Smooth muscle cell (in vitro differentiated cells): Measurements from ENCODE around the gene MINK1. TPM values are rescaled to one million over a fixed set of nuclear protein-coding genes. Genes with fewer than 3 reads are reported as not detected.

Experiments used
- DNase-seq: peaks from one replicate; lab custom pipeline; 2025; ENCODE audit not compliant: unreplicated experiment; lab: John Stamatoyannopoulos, UW
- H2AFZ ChIP-seq: fragments of 200-600 bp; sonication (generic); 2 replicates; pipeline ENCODE4 v1.6.0; 2016; ENCODE audit warnings: antibody characterized with exemption, low read depth, mild to moderate bottlenecking
- H3F3A ChIP-seq: fragments of 200-600 bp; sonication (generic); 2 replicates; pipeline ENCODE4 v1.6.0; 2017; ENCODE audit warnings: antibody characterized with exemption, low read depth
- H3K27ac ChIP-seq: fragments of 200-600 bp; sonication (generic); 2 replicates; pipeline ENCODE4 v1.5.1; 2016; ENCODE audit warnings: low read depth, mild to moderate bottlenecking
- H3K27me3 ChIP-seq: fragments of 200-600 bp; sonication (generic); 2 replicates; pipeline ENCODE4 v1.6.1; 2016; ENCODE audit warnings: low read depth, mild to moderate bottlenecking
- H3K36me3 ChIP-seq: fragments of 200-600 bp; sonication (generic); 2 replicates; pipeline ENCODE4 v1.5.1; 2016; ENCODE audit warnings: low read depth
- H3K4me1 ChIP-seq: fragments of 200-600 bp; sonication (generic); 2 replicates; pipeline ENCODE4 v1.5.1; 2016; ENCODE audit warnings: low read depth
- H3K4me2 ChIP-seq: fragments of 200-600 bp; sonication (generic); 2 replicates; pipeline ENCODE4 v1.6.0; 2016; ENCODE audit warnings: mild to moderate bottlenecking
- H3K4me3 ChIP-seq: fragments of 200-600 bp; sonication (generic); 2 replicates; pipeline ENCODE4 v1.5.1; 2016; ENCODE audit warnings: mild to moderate bottlenecking
- H3K79me2 ChIP-seq: fragments of 200-600 bp; sonication (generic); 2 replicates; pipeline ENCODE4 v1.6.0; 2016; ENCODE audit warnings: low read depth, mild to moderate bottlenecking
- H3K9ac ChIP-seq: fragments of 200-600 bp; sonication (generic); 2 replicates; pipeline ENCODE4 v1.6.0; 2016; ENCODE audit warnings: low read depth
- H3K9me3 ChIP-seq: fragments of 200-600 bp; sonication (generic); replicated peaks from 2 replicates; pipeline ENCODE4 v1.5.1; 2016; ENCODE audit warnings: low read depth
- H4K20me1 ChIP-seq: fragments of 200-600 bp; sonication (generic); 2 replicates; pipeline ENCODE4 v1.6.0; 2016; ENCODE audit warnings: low read depth
- CTCF ChIP-seq: fragments of 200-600 bp; sonication (generic); IDR thresholded peaks from 2 replicates; pipeline ENCODE4 v1.5.1; 2017; ENCODE audit warnings: borderline replicate concordance, mild to moderate bottlenecking, antibody characterized with exemption; ENCODE audit not compliant: insufficient read depth, poor library complexity, severe bottlenecking
- WGBS: methylation state at CpG from one replicate; pipeline ENCODE4 v1.1.7; 2016; ENCODE audit warnings: low lambda C conversion rate; 5-methylcytosine and 5-hydroxymethylcytosine counted together
- polyA plus RNA-seq: library from polyadenylated mRNA; unstranded; fragments of >200 nt; fragmentation: Nextera tagmentation; extraction: Ambion mirVana; gene quantifications from 2 replicates; pipeline ENCODE4 v1.2.1, GENCODE V29; 2016
- total RNA-seq: library from RNA; depleted of rRNA; stranded (reverse); fragments of >200 nt; gene quantifications from 2 replicates; pipeline ENCODE4 v1.2.3, GENCODE V29; 2014

The MINK1 gene
- total and polyA plus RNA-seq, 2 experiments from 2014 or later: 26.6 to 26.8 TPM

GRCh38 chr17:4900231-4901107 lies 67.3 kb downstream of the MINK1 start:
- no peaks in the 10 kb centered on the region for H3K36me3 ChIP-seq
- peak overlapping the region; percentile 69 for H3K27ac ChIP-seq
- peak overlapping the region; percentile 82 for H3K4me2 ChIP-seq
- H4K20me1 ChIP-seq: no peaks in the 10 kb centered on the region
- no peaks in the 10 kb centered on the region for H3K4me1 ChIP-seq
- H2AFZ ChIP-seq: no peak overlapping the region
- no peak for TF ChIP-seq CTCF
- peak overlapping the region; percentile 88 for H3K9ac ChIP-seq
- no peaks in the 10 kb centered on the region for H3K79me2 ChIP-seq
- peak overlapping the region; percentile 65 for H3K4me3 ChIP-seq
- 50% methylated on average over 65 of the region's 65 CpGs for WGBS
- no peaks in the 10 kb centered on the region for H3K9me3 ChIP-seq
- H3K27me3 ChIP-seq: no peaks in the 10 kb centered on the region
- H3F3A ChIP-seq: peaks cover 8% of the 10 kb centered on the region
- DNase-seq: no peak

- Histone ChIP-seq H3K79me2 (no peaks in the 10 kb centered on the region), H3K9me3 (no peaks in the 10 kb centered on the region), H3K4me2 (peak overlapping the region; percentile 82), H2AFZ (no peak overlapping the region), H3K27ac (no peak overlapping the region), H4K20me1 (no peaks in the 10 kb centered on the region), H3K4me3 (no peak overlapping the region), H3K9ac (no peak overlapping the region), H3F3A (peaks cover 8% of the 10 kb centered on the region), H3K4me1 (no peaks in the 10 kb centered on the region), H3K27me3 (no peaks in the 10 kb centered on the region), H3K36me3 (no peaks in the 10 kb centered on the region)
- no peak for DNase-seq
- WGBS: 93% methylated on average over 37 of the region's 37 CpGs
- no peak for TF ChIP-seq CTCF
Observed at GRCh38 chr17:4901108-4901647, 68.0 kb downstream of the MINK1 start.

- Histone ChIP-seq H3K79me2 (no peaks in the 10 kb centered on the region), H3F3A (peaks cover 8% of the 10 kb centered on the region), H3K27ac (no peak overlapping the region), H2AFZ (no peak overlapping the region), H3K4me2 (no peak overlapping the region), H3K9ac (no peak overlapping the region), H3K36me3 (no peaks in the 10 kb centered on the region), H4K20me1 (no peaks in the 10 kb centered on the region), H3K9me3 (no peaks in the 10 kb centered on the region), H3K27me3 (no peaks in the 10 kb centered on the region), H3K4me3 (no peak overlapping the region), H3K4me1 (no peaks in the 10 kb centered on the region)
- TF ChIP-seq CTCF: no peak
- no peak for DNase-seq
- 97% methylated on average over 27 of the region's 48 CpGs for WGBS
Observed at GRCh38 chr17:4901648-4902344, 68.7 kb downstream of the MINK1 start.
